Parathyroid adenoma (tissue), 2 donors: ENCODE data around the gene HOXD11.

Experiments used
- H2AFZ ChIP-seq: fragments of 300-600 bp; sonication (generic); one replicate; pipeline ENCODE4 v1.7.0; 2017; ENCODE audit warnings: antibody characterized with exemption, mild to moderate bottlenecking
- H3K27ac ChIP-seq: fragments of 300-600 bp; sonication (generic); one replicate; pipeline ENCODE4 v1.7.0; 2017
- H3K27me3 ChIP-seq: fragments of 300-600 bp; sonication (generic); one replicate; pipeline ENCODE4 v1.7.0; 2017; ENCODE audit warnings: low read length; ENCODE audit not compliant: control insufficient read depth, insufficient read depth
- H3K36me3 ChIP-seq: fragments of 300-600 bp; sonication (generic); one replicate; pipeline ENCODE4 v1.7.0; 2017; ENCODE audit warnings: low read length; ENCODE audit not compliant: control insufficient read depth, insufficient read depth
- H3K4me1 ChIP-seq: fragments of 300-600 bp; sonication (generic); one replicate; pipeline ENCODE4 v1.7.0; 2017; ENCODE audit warnings: control low read depth
- H3K4me2 ChIP-seq: fragments of 300-600 bp; sonication (generic); one replicate; pipeline ENCODE4 v1.7.0; 2017; ENCODE audit warnings: low read length
- H3K4me3 ChIP-seq: fragments of 300-600 bp; sonication (generic); one replicate; pipeline ENCODE4 v1.7.0; 2017; ENCODE audit warnings: low read depth, low read length
- H3K79me2 ChIP-seq: fragments of 300-600 bp; sonication (generic); one replicate; pipeline ENCODE4 v1.7.0; 2017; ENCODE audit warnings: control low read depth
- H3K9ac ChIP-seq: fragments of 300-600 bp; sonication (generic); one replicate; pipeline ENCODE4 v1.7.0; 2017; ENCODE audit warnings: mild to moderate bottlenecking
- H3K9me3 ChIP-seq: fragments of 300-600 bp; sonication (generic); one replicate; pipeline ENCODE4 v1.7.0; 2017; ENCODE audit warnings: low read length; ENCODE audit not compliant: control insufficient read depth
- CTCF ChIP-seq: fragments of 300-600 bp; sonication (generic); IDR thresholded peaks from one replicate; pipeline ENCODE4 v1.7.0; 2017; ENCODE audit warnings: antibody characterized with exemption, mild to moderate bottlenecking
- donor health status: primary hyperparathyroidism.

The HOXD11 gene

GRCh38 chr2:176147800-176148496, 40.9 kb downstream of the HOXD11 start:
- Histone ChIP-seq H3K4me2 (no peak overlapping the region), H3K4me3 (no peak overlapping the region), H3K9me3 (no peaks in the 10 kb centered on the region), H2AFZ (no peak overlapping the region), H3K36me3 (no peaks in the 10 kb centered on the region), H3K4me1 (no peaks in the 10 kb centered on the region), H3K27ac (no peak overlapping the region), H3K9ac (no peak overlapping the region), H3K27me3 (peaks cover 3% of the 10 kb centered on the region), H3K79me2 (no peaks in the 10 kb centered on the region)
- TF ChIP-seq CTCF: no peak

- H3K36me3 ChIP-seq: no peaks in the 10 kb centered on the region
- no peak for TF ChIP-seq CTCF
- H3K4me1 ChIP-seq: no peaks in the 10 kb centered on the region
- no peaks in the 10 kb centered on the region for H3K79me2 ChIP-seq
- no peak overlapping the region for H3K4me3 ChIP-seq
- no peak overlapping the region for H3K9ac ChIP-seq
- H3K27me3 ChIP-seq: peaks cover 3% of the 10 kb centered on the region
- H3K27ac ChIP-seq: no peak overlapping the region
- no peak overlapping the region for H3K4me2 ChIP-seq
- H3K9me3 ChIP-seq: no peaks in the 10 kb centered on the region
- H2AFZ ChIP-seq: no peak overlapping the region
Observed at GRCh38 chr2:176148751-176149421, 41.8 kb downstream of the HOXD11 start.

- Histone ChIP-seq H3K4me3 (no peak overlapping the region), H3K4me2 (no peak overlapping the region), H3K36me3 (no peaks in the 10 kb centered on the region), H3K27ac (no peak overlapping the region), H3K27me3 (peaks cover 3% of the 10 kb centered on the region), H3K4me1 (no peaks in the 10 kb centered on the region), H3K9me3 (no peaks in the 10 kb centered on the region), H3K9ac (no peak overlapping the region), H3K79me2 (no peaks in the 10 kb centered on the region), H2AFZ (no peak overlapping the region)
- TF ChIP-seq CTCF: no peak
Observed at GRCh38 chr2:176149481-176149938, 42.4 kb downstream of the HOXD11 start.

- no peaks in the 10 kb centered on the region for H3K4me1 ChIP-seq
- H3K9ac ChIP-seq: no peak overlapping the region
- no peak overlapping the region for H3K27ac ChIP-seq
- H3K4me3 ChIP-seq: no peak overlapping the region
- H3K4me2 ChIP-seq: no peak overlapping the region
- TF ChIP-seq CTCF: no peak
- no peaks in the 10 kb centered on the region for H3K79me2 ChIP-seq
- no peak overlapping the region for H2AFZ ChIP-seq
- no peaks in the 10 kb centered on the region for H3K36me3 ChIP-seq
- no peaks in the 10 kb centered on the region for H3K9me3 ChIP-seq
- peaks cover 3% of the 10 kb centered on the region for H3K27me3 ChIP-seq
Observed at GRCh38 chr2:176149939-176150583, 43.0 kb downstream of the HOXD11 start.
